ENCODE results near the gene ADRB2.
"Not testable (repeated sequence)": the region's sequence is repeated elsewhere in the genome, so short reads cannot be mapped to it uniquely, and the experiment has no call there.

The ADRB2 gene

GRCh38 chr5:148856009-148856367, 29.6 kb downstream of the ADRB2 start:
- no peak for DNase-seq (ENCODE audit: low read depth)

GRCh38 chr5:148856424-148856823, 30.0 kb downstream of the ADRB2 start:
- no peak for DNase-seq (ENCODE audit: low read depth)

GRCh38 chr5:148857474-148857873, 31.1 kb downstream of the ADRB2 start:
- no peak for DNase-seq (ENCODE audit: low read depth)

GRCh38 chr5:148858106-148858505, 31.7 kb downstream of the ADRB2 start:
- peak; percentile 8 for DNase-seq (ENCODE audit: low read depth)

GRCh38 chr5:148858547-148858946, 32.1 kb downstream of the ADRB2 start:
- no peak for DNase-seq (ENCODE audit: low read depth)

- DNase-seq (ENCODE audit: low read depth) = no peak
Measured at GRCh38 chr5:148859703-148860102, 33.3 kb downstream of the ADRB2 start.

GRCh38 chr5:148860599-148860998, 34.2 kb downstream of the ADRB2 start:
- no peak for DNase-seq (ENCODE audit: low read depth)

GRCh38 chr5:148861088-148861487, 34.7 kb downstream of the ADRB2 start:
- DNase-seq (ENCODE audit: low read depth) = no peak

- DNase-seq (ENCODE audit: low read depth) = no peak
Measured at GRCh38 chr5:148861696-148862095, 35.3 kb downstream of the ADRB2 start.

- DNase-seq (ENCODE audit: low read depth) = peak; percentile 46
Measured at GRCh38 chr5:148864113-148864841, 37.9 kb downstream of the ADRB2 start.

- DNase-seq (ENCODE audit: low read depth) = no peak
Measured at GRCh38 chr5:148866024-148866423, 39.6 kb downstream of the ADRB2 start.

GRCh38 chr5:148873120-148873519, 46.7 kb downstream of the ADRB2 start:
- DNase-seq (ENCODE audit: low read depth) = no peak

- no peak for DNase-seq (ENCODE audit: low read depth)
Measured at GRCh38 chr5:148873690-148874485, 47.5 kb downstream of the ADRB2 start.

GRCh38 chr5:148875205-148875875, 48.9 kb downstream of the ADRB2 start:
- peak; percentile 13 for DNase-seq (ENCODE audit: low read depth)

- DNase-seq (ENCODE audit: low read depth) = not testable (repeated sequence)
Measured at GRCh38 chr5:148877436-148877835, 51.0 kb downstream of the ADRB2 start.
